PC-3 (cell line): ENCODE results near the gene LRRC8B. TPM values are rescaled to one million over a fixed set of nuclear protein-coding genes. Genes with fewer than 3 reads are reported as not detected.

Source experiments
- ATAC-seq: fragments of 200-7000 bp; cut with Tn5 transposase; 2 replicates; pipeline ENCODE4 v1.9.1; 2020; ENCODE audit warnings: mild to moderate bottlenecking, moderate library complexity
- BruUV-seq: library from RNA; stranded (reverse); fragments of 400-500 nt; replicated peaks from 2 replicates; lab custom pipeline; 2021; lab: Mats Ljungman, UMichigan
- CTCF ChIA-PET: fragments of 300-600 bp; sonication (Branson Sonifier 250); formaldehyde crosslinking; loops from one replicate; lab custom pipeline; 2022; ENCODE audit warnings: antibody characterized with exemption; lab: Charles Lee
- POLR2A ChIA-PET: fragments of 300-600 bp; sonication (Branson Sonifier 250); formaldehyde crosslinking; loops from one replicate; lab custom pipeline; 2022; ENCODE audit warnings: antibody characterized with exemption; ENCODE audit not compliant: unreplicated experiment; lab: Charles Lee
- DNase-seq: peaks from one replicate; pipeline ENCODE4 v3.0.0-alpha.2; 2015
- H2AFZ ChIP-seq: fragments of 300-600 bp; sonication (generic); 2 replicates; pipeline ENCODE4 v1.6.0; 2016; ENCODE audit warnings: antibody characterized with exemption, low read length
- H3F3A ChIP-seq: fragments of 300-600 bp; sonication (generic); one replicate; pipeline ENCODE4 v1.6.0; 2017; ENCODE audit warnings: antibody characterized with exemption, low read length, control low read depth, mild to moderate bottlenecking; ENCODE audit not compliant: unreplicated experiment
- H3K27ac ChIP-seq: fragments of 300-600 bp; sonication (generic); 2 replicates; pipeline ENCODE4 v1.5.1; 2016; ENCODE audit warnings: mild to moderate bottlenecking, low read length
- H3K27me3 ChIP-seq: fragments of 300-600 bp; sonication (generic); 2 replicates; pipeline ENCODE4 v1.6.1; 2016; ENCODE audit warnings: low read length, mixed read lengths
- H3K36me3 ChIP-seq: fragments of 300-600 bp; sonication (generic); 2 replicates; pipeline ENCODE4 v1.6.1; 2016; ENCODE audit warnings: low read depth, mixed run types, low read length, mixed read lengths
- H3K4me1 ChIP-seq: fragments of 300-600 bp; sonication (generic); 2 replicates; pipeline ENCODE4 v1.5.1; 2016; ENCODE audit warnings: low read length; ENCODE audit not compliant: insufficient read depth
- H3K4me2 ChIP-seq: fragments of 300-600 bp; sonication (generic); 2 replicates; pipeline ENCODE4 v1.6.0; 2016; ENCODE audit warnings: low read length
- H3K4me3 ChIP-seq: fragments of 300-600 bp; sonication (generic); 2 replicates; pipeline ENCODE4 v1.5.1; 2016; ENCODE audit warnings: mild to moderate bottlenecking, low read length, mixed read lengths
- H3K79me2 ChIP-seq: fragments of 300-600 bp; sonication (generic); 2 replicates; pipeline ENCODE4 v1.6.1; 2017; ENCODE audit warnings: low read length, mixed read lengths
- H3K9ac ChIP-seq: fragments of 300-600 bp; sonication (generic); 2 replicates; pipeline ENCODE4 v1.6.0; 2016; ENCODE audit warnings: mild to moderate bottlenecking, low read length
- H3K9me2 ChIP-seq: fragments of 300-600 bp; sonication (generic); replicated peaks from 2 replicates; pipeline ENCODE4 v1.6.1; 2016; ENCODE audit warnings: mixed run types, low read length, mixed read lengths
- H3K9me3 ChIP-seq: fragments of 300-600 bp; sonication (generic); 2 replicates; pipeline ENCODE4 v1.6.1; 2016; ENCODE audit warnings: low read length, mixed read lengths
- H4K20me1 ChIP-seq: fragments of 300-600 bp; sonication (generic); 2 replicates; pipeline ENCODE4 v1.6.1; 2016; ENCODE audit warnings: low read length, mixed read lengths
- CTCF ChIP-seq: fragments of 300-600 bp; sonication (generic); conservative IDR thresholded peaks from 2 replicates; pipeline ENCODE4 v1.5.1; 2017; ENCODE audit warnings: antibody characterized with exemption, low read depth, mild to moderate bottlenecking, low read length
- EZH2 ChIP-seq: fragments of 300-600 bp; sonication (generic); IDR thresholded peaks from one replicate; pipeline ENCODE4 v1.6.1; 2017; ENCODE audit warnings: antibody characterized with exemption, mild to moderate bottlenecking, low read length; ENCODE audit not compliant: unreplicated experiment
- EZH2phosphoT487 ChIP-seq: fragments of 300-600 bp; sonication (generic); IDR thresholded peaks from 2 replicates; pipeline ENCODE4 v1.6.1; 2018; ENCODE audit warnings: mild to moderate bottlenecking, antibody characterized with exemption, low read length, borderline replicate concordance
- intact Hi-C: fragments of 100-400 bp; cut with micrococcal nuclease; formaldehyde crosslinking; loops from 2 replicates; pipeline ENCODE4 v1.9.0; 2023
- total RNA-seq: library from RNA; depleted of rRNA; stranded (reverse); fragments of >200 nt; gene quantifications from 2 replicates; pipeline ENCODE4 v1.2.3, GENCODE V29; 2014

LRRC8B gene
- total RNA-seq, 1 experiment from 2014 or later = 8.4 TPM

DNA sequence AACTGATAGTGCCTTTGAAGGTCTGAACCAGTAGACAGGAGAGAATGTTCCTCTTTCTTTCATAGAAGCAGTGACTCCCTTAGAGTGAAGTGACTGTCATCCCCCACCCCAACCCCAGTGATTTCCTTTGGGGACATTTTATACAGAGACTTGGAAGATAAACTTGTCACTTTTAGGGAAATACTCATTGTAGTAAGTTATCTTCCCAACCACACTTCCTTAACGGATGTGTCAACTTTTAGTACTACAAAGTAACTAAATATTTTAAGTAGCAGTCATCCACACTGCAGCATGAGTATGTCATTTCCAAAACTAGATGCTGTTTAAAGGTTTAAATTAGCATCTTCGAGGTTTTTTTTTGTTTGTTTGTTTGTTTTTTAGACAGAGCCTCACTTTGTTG, 13.7 kb downstream of the LRRC8B start:
- no TSS peak for BruUV-seq
- Histone ChIP-seq H3K4me3 (no peak overlapping the region), H3K27me3 (no peaks in the 10 kb centered on the region), H3F3A (no peaks in the 10 kb centered on the region), H3K4me2 (no peak overlapping the region), H3K36me3 (no peaks in the 10 kb centered on the region; the same call in 1 of the 2 replicates), H3K9me3 (no peaks in the 10 kb centered on the region), H2AFZ (no peak overlapping the region), H3K9ac (no peak overlapping the region), H4K20me1 (no peaks in the 10 kb centered on the region), H3K9me2 (no peaks in the 10 kb centered on the region), H3K79me2 (peaks cover 70% of the 10 kb centered on the region), H3K4me1 (no peaks in the 10 kb centered on the region), H3K27ac (no peak overlapping the region)
- TF ChIP-seq EZH2phosphoT487 (no peak), EZH2 (no peak), CTCF (no peak)
- POLR2A ChIA-PET = no interaction called here
- CTCF ChIA-PET = no interaction called here
- DNase-seq = no peak
- ATAC-seq = no peak
- intact Hi-C loops = no loop called here

DNA sequence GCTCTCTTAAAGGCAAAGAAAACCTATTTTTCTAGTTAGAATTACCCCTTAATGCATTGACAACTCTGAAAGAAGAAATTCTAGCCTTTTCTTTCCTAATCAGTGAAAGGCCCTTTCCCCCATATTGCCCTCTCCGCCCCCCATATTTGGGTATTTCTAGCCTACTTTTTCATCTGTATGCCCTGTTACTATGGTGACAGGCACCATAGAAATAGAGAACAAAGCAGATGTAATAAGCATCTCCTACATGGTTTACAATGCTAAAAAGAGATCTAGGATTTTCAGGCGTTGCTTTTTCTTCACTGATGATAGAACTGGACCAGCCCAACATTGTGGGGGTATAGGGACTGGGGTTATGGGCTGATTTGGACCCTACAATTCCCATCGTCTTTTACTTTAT, 14.5 kb downstream of the LRRC8B start:
- H3K4me2 ChIP-seq = no peak overlapping the region
- ChIA-PET POLR2A (no interaction called here), CTCF (no interaction called here)
- TF ChIP-seq CTCF (no peak), EZH2 (no peak), EZH2phosphoT487 (no peak)
- H3K27ac ChIP-seq = no peak overlapping the region
- H3K9me2 ChIP-seq = no peaks in the 10 kb centered on the region
- intact Hi-C loops = no loop called here
- H3K27me3 ChIP-seq = no peaks in the 10 kb centered on the region
- no peak overlapping the region for H3K4me3 ChIP-seq
- no peaks in the 10 kb centered on the region for H3K4me1 ChIP-seq
- no peaks in the 10 kb centered on the region for H4K20me1 ChIP-seq
- no peaks in the 10 kb centered on the region for H3K9me3 ChIP-seq
- peaks cover 63% of the 10 kb centered on the region for H3K79me2 ChIP-seq
- DNase-seq (no peak), ATAC-seq (no peak)
- H3F3A ChIP-seq = no peaks in the 10 kb centered on the region
- H3K36me3 ChIP-seq = no peaks in the 10 kb centered on the region; the same call in 1 of the 2 replicates
- H2AFZ ChIP-seq = no peak overlapping the region
- H3K9ac ChIP-seq = no peak overlapping the region
- BruUV-seq = no TSS peak

DNA sequence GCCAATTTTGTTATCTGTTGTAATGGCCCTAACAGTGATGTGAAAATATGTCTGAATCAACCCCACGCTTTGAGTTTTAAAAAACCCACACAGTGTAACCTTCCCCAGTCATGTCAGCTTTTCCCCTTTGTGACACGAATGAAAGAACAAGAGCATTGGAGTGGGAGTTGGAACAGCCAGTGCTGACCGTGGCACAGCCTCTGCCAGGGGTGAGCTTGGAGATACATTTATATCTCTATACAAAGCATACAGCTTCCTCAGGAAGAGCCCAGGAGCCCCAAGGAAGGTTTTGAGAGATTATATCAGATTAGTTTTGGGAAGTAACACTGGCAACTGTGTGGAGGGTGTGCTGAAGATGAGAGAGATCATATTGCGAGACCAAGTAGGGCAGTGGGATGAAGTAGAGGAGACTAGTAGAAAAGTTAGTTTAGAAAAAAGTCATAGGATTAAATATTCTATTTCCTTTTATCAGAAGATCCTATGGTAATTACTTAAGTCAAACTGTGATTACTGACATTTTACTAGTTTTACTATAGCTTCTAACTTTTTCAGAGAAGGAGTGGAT, 15.9 kb downstream of the LRRC8B start:
- BruUV-seq = no TSS peak
- no peak overlapping the region for H3K9ac ChIP-seq
- TF ChIP-seq CTCF = no peak
- TF ChIP-seq EZH2phosphoT487 = no peak
- no peak for TF ChIP-seq EZH2
- H3K27ac ChIP-seq = no peak overlapping the region
- peaks cover 5% of the 10 kb centered on the region for H3K4me1 ChIP-seq
- H3K27me3 ChIP-seq = no peaks in the 10 kb centered on the region
- ChIA-PET POLR2A (no interaction called here), CTCF (no interaction called here)
- ATAC-seq (no peak), DNase-seq (no peak)
- H4K20me1 ChIP-seq = no peaks in the 10 kb centered on the region; the same call in 1 of the 2 replicates
- no peak overlapping the region for H2AFZ ChIP-seq
- no peaks in the 10 kb centered on the region for H3K9me3 ChIP-seq
- no peak overlapping the region for H3K4me3 ChIP-seq
- no peak overlapping the region for H3K4me2 ChIP-seq
- H3F3A ChIP-seq = peaks cover 3% of the 10 kb centered on the region
- H3K9me2 ChIP-seq = no peaks in the 10 kb centered on the region
- intact Hi-C loops = no loop called here
- H3K36me3 ChIP-seq = no peaks in the 10 kb centered on the region; the same call in 1 of the 2 replicates
- H3K79me2 ChIP-seq = peaks cover 64% of the 10 kb centered on the region
